Measurements from ENCODE around the gene MYO5A.

DNA sequence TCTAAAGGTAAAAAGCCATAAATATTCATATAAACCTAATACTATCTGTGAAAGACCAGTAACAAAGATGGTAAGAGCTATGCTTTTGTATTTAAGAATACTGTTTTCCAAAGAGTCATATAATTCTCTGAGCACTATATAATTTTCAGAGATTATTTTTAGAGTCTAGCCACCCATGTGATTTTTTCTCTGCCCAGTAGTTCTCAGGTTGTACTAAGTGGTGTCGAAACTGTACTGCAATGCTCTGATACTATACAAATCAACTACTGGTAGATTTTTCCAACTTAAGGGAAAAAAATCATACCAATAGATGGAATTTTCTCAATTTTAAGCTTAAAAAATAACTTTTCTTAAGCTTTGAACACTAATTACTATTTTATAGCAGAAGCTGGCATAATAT, 104.8 kb downstream of the MYO5A start:
- TF ChIP-seq CTCF (IDR thresholded peaks at IDR 0.05) (no peak), POLR2A (IDR thresholded peaks at IDR 0.05) (no peak)

Measured in Peyer's patch (tissue), 4 donors.